Measurements from ENCODE around the gene P2RY8. TPM values are rescaled to one million over a fixed set of nuclear protein-coding genes. Genes with fewer than 3 reads are reported as not detected.

The P2RY8 gene
- total RNA-seq, 1 experiment from 2014 or later, result 0.37 TPM

- Mint-ChIP-seq H3K27ac (peak overlapping the region; percentile 22), H3K27me3 (ENCODE audit: low read depth) (no peaks in the 10 kb centered on the region), H3K4me3 (no peak overlapping the region), H3K36me3 (no peaks in the 10 kb centered on the region), H3K4me1 (no peaks in the 10 kb centered on the region), H3K9me3 (peaks cover 6% of the 10 kb centered on the region)
- ChIA-PET CTCF (no interaction called here), POLR2A (no interaction called here)
- DNase-seq (ENCODE audit: low spot score) (no peak), ATAC-seq (no peak)
- TF ChIP-seq CTCF (IDR thresholded peaks at IDR 0.05), result no peak
- TF ChIP-seq ATF2 (CRISPR knock-in tag; IDR thresholded peaks at IDR 0.05; ENCODE audit: borderline replicate concordance, low read depth), result no peak
- TF ChIP-seq, protein P1, sequence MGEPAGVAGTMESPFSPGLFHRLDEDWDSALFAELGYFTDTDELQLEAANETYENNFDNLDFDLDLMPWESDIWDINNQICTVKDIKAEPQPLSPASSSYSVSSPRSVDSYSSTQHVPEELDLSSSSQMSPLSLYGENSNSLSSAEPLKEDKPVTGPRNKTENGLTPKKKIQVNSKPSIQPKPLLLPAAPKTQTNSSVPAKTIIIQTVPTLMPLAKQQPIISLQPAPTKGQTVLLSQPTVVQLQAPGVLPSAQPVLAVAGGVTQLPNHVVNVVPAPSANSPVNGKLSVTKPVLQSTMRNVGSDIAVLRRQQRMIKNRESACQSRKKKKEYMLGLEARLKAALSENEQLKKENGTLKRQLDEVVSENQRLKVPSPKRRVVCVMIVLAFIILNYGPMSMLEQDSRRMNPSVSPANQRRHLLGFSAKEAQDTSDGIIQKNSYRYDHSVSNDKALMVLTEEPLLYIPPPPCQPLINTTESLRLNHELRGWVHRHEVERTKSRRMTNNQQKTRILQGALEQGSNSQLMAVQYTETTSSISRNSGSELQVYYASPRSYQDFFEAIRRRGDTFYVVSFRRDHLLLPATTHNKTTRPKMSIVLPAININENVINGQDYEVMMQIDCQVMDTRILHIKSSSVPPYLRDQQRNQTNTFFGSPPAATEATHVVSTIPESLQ (CRISPR knock-in tag; IDR thresholded peaks at IDR 0.05), result no peak
- TF ChIP-seq, protein P2, sequence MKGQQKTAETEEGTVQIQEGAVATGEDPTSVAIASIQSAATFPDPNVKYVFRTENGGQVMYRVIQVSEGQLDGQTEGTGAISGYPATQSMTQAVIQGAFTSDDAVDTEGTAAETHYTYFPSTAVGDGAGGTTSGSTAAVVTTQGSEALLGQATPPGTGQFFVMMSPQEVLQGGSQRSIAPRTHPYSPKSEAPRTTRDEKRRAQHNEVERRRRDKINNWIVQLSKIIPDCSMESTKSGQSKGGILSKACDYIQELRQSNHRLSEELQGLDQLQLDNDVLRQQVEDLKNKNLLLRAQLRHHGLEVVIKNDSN (CRISPR knock-in tag; IDR thresholded peaks at IDR 0.05), result no peak
- no peak for TF ChIP-seq ZNF423 (CRISPR knock-in tag; IDR thresholded peaks at IDR 0.05)
- no peak for TF ChIP-seq STAT6 (CRISPR knock-in tag; conservative IDR thresholded peaks at IDR 0.05; ENCODE audit: low read depth)
- no peak for TF ChIP-seq ZNF532 (CRISPR knock-in tag; IDR thresholded peaks at IDR 0.05; ENCODE audit: borderline replicate concordance)
- TF ChIP-seq NFYB (CRISPR knock-in tag; conservative IDR thresholded peaks at IDR 0.05; ENCODE audit: low read depth), result no peak
- no peak for TF ChIP-seq USF2 (CRISPR knock-in tag; IDR thresholded peaks at IDR 0.05)
- TF ChIP-seq NR1H2 (CRISPR knock-in tag; IDR thresholded peaks at IDR 0.05), result no peak
- no peak for TF ChIP-seq TEAD1 (CRISPR knock-in tag; IDR thresholded peaks at IDR 0.05)
- no peak for TF ChIP-seq ZNF232 (CRISPR knock-in tag; IDR thresholded peaks at IDR 0.05)
- TF ChIP-seq SMAD4 (CRISPR knock-in tag; IDR thresholded peaks at IDR 0.05), result no peak
- no peak for TF ChIP-seq CREM (CRISPR knock-in tag; IDR thresholded peaks at IDR 0.05)
- TF ChIP-seq FOXK1 (CRISPR knock-in tag; IDR thresholded peaks at IDR 0.05), result no peak
- TF ChIP-seq CREB1 (CRISPR knock-in tag; IDR thresholded peaks at IDR 0.05), result no peak
- TF ChIP-seq, protein P3, sequence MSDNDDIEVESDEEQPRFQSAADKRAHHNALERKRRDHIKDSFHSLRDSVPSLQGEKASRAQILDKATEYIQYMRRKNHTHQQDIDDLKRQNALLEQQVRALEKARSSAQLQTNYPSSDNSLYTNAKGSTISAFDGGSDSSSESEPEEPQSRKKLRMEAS (CRISPR knock-in tag; IDR thresholded peaks at IDR 0.05), result no peak
- TF ChIP-seq JAZF1 (CRISPR knock-in tag; IDR thresholded peaks at IDR 0.05), result no peak
Measured at GRCh38 chrX:1545776-1546408, 8.9 kb upstream of the P2RY8 start.
